ENCODE measurements around the gene IGFBP6.

GRCh38 chr12:53060064-53060720 lies 37.3 kb upstream of the IGFBP6 start:
- TF ChIP-seq, protein P1, sequence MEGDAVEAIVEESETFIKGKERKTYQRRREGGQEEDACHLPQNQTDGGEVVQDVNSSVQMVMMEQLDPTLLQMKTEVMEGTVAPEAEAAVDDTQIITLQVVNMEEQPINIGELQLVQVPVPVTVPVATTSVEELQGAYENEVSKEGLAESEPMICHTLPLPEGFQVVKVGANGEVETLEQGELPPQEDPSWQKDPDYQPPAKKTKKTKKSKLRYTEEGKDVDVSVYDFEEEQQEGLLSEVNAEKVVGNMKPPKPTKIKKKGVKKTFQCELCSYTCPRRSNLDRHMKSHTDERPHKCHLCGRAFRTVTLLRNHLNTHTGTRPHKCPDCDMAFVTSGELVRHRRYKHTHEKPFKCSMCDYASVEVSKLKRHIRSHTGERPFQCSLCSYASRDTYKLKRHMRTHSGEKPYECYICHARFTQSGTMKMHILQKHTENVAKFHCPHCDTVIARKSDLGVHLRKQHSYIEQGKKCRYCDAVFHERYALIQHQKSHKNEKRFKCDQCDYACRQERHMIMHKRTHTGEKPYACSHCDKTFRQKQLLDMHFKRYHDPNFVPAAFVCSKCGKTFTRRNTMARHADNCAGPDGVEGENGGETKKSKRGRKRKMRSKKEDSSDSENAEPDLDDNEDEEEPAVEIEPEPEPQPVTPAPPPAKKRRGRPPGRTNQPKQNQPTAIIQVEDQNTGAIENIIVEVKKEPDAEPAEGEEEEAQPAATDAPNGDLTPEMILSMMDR (IDR thresholded peaks at IDR 0.05) = no peak
- no peak for TF ChIP-seq RAD21 (IDR thresholded peaks at IDR 0.05; ENCODE audit: low read length)
- no peak for TF ChIP-seq NFIC (IDR thresholded peaks at IDR 0.05; ENCODE audit: borderline replicate concordance)
- no peak for TF ChIP-seq GATA2 (CRISPR knock-in tag; IDR thresholded peaks at IDR 0.05)
- no peak for TF ChIP-seq EZH2phosphoT487 (IDR thresholded peaks at IDR 0.05; ENCODE audit: borderline replicate concordance, low read depth)
- no peak for TF ChIP-seq POLR2AphosphoS5 (IDR thresholded peaks at IDR 0.05; ENCODE audit: low read depth, low read length)
- TF ChIP-seq EP300 (IDR thresholded peaks at IDR 0.05; ENCODE audit: borderline replicate concordance in 1 of 2, low read depth in 1 of 2, low read length in 1 of 2) = no peak
- no peak for TF ChIP-seq IRF3 (IDR thresholded peaks at IDR 0.05; ENCODE audit: low read depth, low read length)
- TF ChIP-seq FOXM1 (IDR thresholded peaks at IDR 0.05; ENCODE audit: low read depth) = no peak
- no peak for TF ChIP-seq GABPA (IDR thresholded peaks at IDR 0.05; ENCODE audit: low read depth)
- TF ChIP-seq TEAD4 (IDR thresholded peaks at IDR 0.05; ENCODE audit: borderline replicate concordance, insufficient read depth) = no peak

Measured in SK-N-SH (cell line).